ENCODE results near the gene CTIF. TPM values are rescaled to one million over a fixed set of nuclear protein-coding genes. Genes with fewer than 3 reads are reported as not detected.

The CTIF gene
- total RNA-seq, 2 experiments from 2014 or later: 3.2 to 3.5 TPM

DNA sequence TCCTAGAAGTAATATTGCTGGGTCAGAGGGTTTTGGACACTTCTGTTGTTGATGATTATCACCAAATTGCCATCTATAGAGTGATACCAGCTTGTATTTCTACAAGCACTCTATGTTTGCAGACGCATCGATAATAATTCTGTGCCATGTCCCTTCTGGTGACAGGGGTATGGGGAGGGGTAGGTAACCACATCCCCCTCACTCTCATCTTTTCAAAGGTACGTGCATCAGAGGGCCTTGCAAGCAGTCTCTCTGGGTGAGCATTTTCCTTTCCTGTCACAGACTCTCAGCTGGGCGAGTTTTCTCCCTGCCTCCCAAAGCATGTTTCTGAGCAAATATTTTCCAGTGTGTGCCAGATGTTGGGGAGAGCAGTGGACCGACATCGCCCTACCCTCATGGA is 314.0 kb downstream of the CTIF start:
- ATAC-seq (peak; percentile 16), DNase-seq (no peak)
- H3K4me3 Mint-ChIP-seq: no peak overlapping the region

GRCh38 chr18:48853588-48853987 is 314.8 kb downstream of the CTIF start:
- no peak overlapping the region for H3K27ac Mint-ChIP-seq
- ChIA-PET CTCF (no interaction called here), POLR2A (no interaction called here)

More for the DNA sequence above, 314.0 kb downstream of the CTIF start:
- Mint-ChIP-seq H3K27me3 (no peaks in the 10 kb centered on the region), H3K9me3 (no peaks in the 10 kb centered on the region), H3K4me1 (ENCODE audit: low read depth) (peaks cover 38% of the 10 kb centered on the region), H3K27ac (peak overlapping the region; percentile 22), H3K36me3 (ENCODE audit: low read depth) (no peaks in the 10 kb centered on the region)
- intact Hi-C loops (cut with micrococcal nuclease): no loop called here
- TF ChIP-seq, protein P1, sequence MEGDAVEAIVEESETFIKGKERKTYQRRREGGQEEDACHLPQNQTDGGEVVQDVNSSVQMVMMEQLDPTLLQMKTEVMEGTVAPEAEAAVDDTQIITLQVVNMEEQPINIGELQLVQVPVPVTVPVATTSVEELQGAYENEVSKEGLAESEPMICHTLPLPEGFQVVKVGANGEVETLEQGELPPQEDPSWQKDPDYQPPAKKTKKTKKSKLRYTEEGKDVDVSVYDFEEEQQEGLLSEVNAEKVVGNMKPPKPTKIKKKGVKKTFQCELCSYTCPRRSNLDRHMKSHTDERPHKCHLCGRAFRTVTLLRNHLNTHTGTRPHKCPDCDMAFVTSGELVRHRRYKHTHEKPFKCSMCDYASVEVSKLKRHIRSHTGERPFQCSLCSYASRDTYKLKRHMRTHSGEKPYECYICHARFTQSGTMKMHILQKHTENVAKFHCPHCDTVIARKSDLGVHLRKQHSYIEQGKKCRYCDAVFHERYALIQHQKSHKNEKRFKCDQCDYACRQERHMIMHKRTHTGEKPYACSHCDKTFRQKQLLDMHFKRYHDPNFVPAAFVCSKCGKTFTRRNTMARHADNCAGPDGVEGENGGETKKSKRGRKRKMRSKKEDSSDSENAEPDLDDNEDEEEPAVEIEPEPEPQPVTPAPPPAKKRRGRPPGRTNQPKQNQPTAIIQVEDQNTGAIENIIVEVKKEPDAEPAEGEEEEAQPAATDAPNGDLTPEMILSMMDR (IDR thresholded peaks at IDR 0.05): no peak
- POLR2A ChIA-PET: no interaction called here
- CTCF ChIA-PET: no interaction called here

DNA sequence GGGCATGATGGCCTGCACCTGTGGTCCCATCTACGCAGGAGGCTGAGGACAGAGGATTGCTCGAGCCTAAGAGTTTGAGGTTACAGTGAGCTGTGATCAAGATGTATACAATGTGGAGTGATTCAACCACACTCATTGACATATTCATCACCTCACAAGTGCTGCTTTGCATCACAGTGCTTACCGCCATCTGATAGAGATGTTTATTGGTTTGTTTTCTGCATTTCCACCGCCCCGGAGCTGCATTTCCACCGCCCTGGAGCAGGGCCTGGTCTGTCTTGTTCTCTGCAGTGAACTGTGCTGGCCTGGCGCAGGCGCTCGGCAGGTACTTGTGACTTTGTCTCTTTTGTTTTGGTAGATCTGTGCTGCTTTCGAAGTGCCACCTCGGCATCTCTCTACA is 315.9 kb downstream of the CTIF start:
- DNase-seq (no peak), ATAC-seq (no peak)
- Mint-ChIP-seq H3K27ac (no peak overlapping the region), H3K4me1 (ENCODE audit: low read depth) (peaks cover 36% of the 10 kb centered on the region), H3K9me3 (no peaks in the 10 kb centered on the region), H3K36me3 (ENCODE audit: low read depth) (no peaks in the 10 kb centered on the region), H3K4me3 (no peak overlapping the region), H3K27me3 (no peaks in the 10 kb centered on the region)
- intact Hi-C loops (cut with micrococcal nuclease): no loop called here
- ChIA-PET POLR2A (no interaction called here), CTCF (no interaction called here)
- TF ChIP-seq, protein P1 (IDR thresholded peaks at IDR 0.05): no peak

More at GRCh38 chr18:48853588-48853987, 314.8 kb downstream of the CTIF start:
- TF ChIP-seq, protein P1 (IDR thresholded peaks at IDR 0.05): no peak
- DNase-seq: no peak
- ATAC-seq: no peak
- no peaks in the 10 kb centered on the region for H3K9me3 Mint-ChIP-seq
- H3K36me3 Mint-ChIP-seq (ENCODE audit: low read depth): no peaks in the 10 kb centered on the region
- no peaks in the 10 kb centered on the region for H3K27me3 Mint-ChIP-seq
- H3K4me1 Mint-ChIP-seq (ENCODE audit: low read depth): peaks cover 36% of the 10 kb centered on the region
- intact Hi-C loops (cut with micrococcal nuclease): no loop called here
- no peak overlapping the region for H3K4me3 Mint-ChIP-seq

DNA sequence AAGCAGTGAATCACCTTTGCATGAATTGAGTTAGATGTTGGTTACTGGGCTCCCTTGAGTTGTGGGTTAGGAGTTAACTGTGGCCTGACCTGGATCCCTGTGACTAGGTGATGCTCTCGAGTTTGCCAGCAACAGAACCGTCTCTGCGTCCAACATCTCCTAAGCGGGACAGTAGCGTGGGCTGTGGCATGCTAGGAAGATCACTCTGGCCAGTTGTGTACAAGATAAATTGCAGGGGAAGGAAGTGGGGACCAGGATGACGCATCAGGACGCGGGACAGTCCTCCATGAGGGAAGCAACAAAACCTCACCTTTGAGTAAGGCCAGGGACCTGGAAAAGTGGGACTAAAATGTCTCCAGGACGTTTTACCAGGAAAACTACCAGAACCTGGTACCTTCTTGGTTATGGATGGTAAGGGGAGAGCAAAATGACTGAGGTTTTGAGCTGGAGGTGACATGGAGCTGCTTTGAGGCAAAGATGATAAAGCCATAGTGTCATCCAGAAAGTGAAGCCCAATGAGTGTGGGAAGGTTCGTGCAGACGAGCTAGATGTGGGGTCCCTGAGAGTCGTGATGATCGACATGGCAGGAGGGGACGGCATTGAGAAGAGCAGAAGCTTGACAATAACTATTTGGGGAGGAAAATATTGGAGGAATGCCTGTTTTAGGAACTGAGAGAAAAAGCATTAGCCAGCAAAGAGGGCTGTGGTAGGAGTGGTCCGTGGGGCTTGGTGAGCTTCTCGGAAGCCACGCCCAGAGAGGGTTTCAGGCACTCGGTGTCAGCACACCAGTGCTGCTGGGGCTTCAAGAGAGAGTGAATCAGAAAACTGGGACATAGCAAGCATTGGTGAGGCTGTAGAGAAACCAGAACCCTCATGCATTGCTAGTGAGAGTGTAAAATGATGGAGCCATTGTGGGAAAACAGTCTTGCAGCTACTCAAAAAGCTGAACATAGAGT is 316.9 kb downstream of the CTIF start:
- no peak overlapping the region for H3K27ac Mint-ChIP-seq
- ChIA-PET POLR2A (interaction anchor here (0.8 kb wide), 1 partner anchor 13 kb away, joined by 3 read pairs; no protein-coding TSS in a partner anchor), CTCF (interaction anchor here (1.4 kb wide), 1 partner anchor 78 kb away, joined by 3 read pairs; no protein-coding TSS in a partner anchor)
- no peak for DNase-seq
- H3K36me3 Mint-ChIP-seq (ENCODE audit: low read depth): no peaks in the 10 kb centered on the region
- peak; percentile 31 for ATAC-seq
- H3K4me3 Mint-ChIP-seq: no peak overlapping the region
- intact Hi-C loops (cut with micrococcal nuclease): no loop called here
- TF ChIP-seq, protein P1 (IDR thresholded peaks at IDR 0.05): no peak
- H3K4me1 Mint-ChIP-seq (ENCODE audit: low read depth): peaks cover 36% of the 10 kb centered on the region
- no peaks in the 10 kb centered on the region for H3K27me3 Mint-ChIP-seq
- no peaks in the 10 kb centered on the region for H3K9me3 Mint-ChIP-seq
